ENCODE data around the gene FREM3.
"Not testable (repeated sequence)": the region's sequence is repeated elsewhere in the genome, so short reads cannot be mapped to it uniquely, and the experiment has no call there.

Gene FREM3

DNA sequence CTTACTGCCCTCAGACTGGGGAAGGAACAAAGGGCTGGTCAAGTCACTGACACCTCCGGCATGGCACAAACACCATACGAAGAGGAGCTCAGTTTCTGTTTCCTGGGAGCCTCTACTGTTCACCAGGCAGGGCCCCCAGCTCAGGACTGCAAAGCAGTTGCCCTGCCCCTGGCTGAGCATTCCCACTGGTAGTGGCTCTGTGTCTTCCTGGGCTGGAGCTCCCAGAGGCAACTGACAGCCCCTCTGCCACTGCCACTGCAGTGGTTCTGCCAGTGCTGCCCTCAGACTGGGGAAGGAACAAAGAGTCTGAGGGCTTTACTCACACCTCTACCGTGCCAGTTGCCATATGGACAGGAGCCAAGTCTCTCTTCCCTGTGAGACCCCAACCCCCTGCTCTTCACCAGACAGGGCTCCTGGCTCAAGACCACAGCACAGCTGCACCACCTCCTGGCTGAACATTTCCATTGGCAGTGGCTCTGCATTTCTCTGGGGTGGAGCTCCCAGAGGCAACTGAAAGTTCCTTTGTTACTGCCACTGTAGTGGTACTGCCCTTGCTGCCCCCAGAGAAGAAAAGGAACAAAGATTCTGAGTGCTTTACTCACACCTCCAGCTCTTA lies 119.0 kb downstream of the FREM3 start:
- no peak for DNase-seq (ENCODE audit: low spot score)

DNA sequence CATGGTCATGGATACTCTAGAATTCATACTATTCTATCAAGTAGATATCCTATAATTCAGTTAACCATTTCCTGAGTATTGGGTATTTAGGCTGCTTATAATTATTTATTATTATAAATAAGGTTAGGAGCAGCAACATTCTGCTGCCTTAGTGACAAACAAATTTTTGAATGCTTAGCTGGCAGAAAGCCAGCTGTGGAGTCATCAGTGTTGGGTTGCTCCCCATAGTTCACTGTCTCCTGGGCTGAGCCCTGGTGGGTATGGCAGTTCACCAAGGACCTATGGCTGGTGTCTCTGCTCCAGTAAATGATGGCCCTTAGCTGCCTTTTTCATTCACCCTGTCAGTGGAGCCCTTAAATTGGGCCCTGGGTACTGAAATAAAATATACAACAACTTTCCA lies 125.1 kb downstream of the FREM3 start:
- DNase-seq (ENCODE audit: low spot score): peak; percentile 19

DNA sequence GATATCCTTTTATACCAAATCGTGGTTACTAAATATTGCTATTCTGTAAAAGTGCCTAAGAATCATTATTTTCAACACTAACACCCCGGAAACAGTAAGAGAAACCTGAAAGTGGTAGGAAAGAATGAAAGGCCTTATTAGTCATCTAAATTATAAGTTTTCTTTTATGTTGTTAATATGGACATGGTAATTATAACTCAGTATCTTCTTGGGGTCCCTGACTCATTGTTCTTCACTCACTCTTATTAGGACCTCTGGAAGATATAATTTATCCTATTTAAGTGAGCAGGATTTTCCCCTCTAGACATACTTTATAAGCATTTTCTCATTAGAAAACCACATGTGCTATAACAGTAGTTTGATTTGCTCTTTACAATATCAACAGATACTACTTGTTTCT lies 136.0 kb downstream of the FREM3 start:
- DNase-seq (ENCODE audit: low spot score): no peak

DNA sequence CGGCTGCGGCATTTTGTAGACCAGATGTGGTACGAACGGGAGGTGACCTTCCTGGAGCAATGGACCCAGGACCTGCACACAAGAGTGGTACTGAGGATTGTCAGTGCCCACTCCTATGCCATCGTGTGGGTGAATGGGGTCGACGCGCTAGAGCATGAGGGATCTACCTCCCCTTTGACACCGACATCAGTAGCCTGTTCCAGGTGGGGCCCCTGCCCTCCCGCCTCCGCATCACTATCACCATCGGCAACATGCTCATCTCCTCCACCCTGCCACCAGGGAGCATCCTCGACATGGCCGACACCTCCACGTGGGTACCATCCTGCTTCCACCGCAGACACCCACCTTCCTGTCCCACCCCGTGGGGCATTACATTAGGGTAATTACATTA lies 140.7 kb downstream of the FREM3 start:
- peak; percentile 33 for DNase-seq (ENCODE audit: low spot score)

DNA sequence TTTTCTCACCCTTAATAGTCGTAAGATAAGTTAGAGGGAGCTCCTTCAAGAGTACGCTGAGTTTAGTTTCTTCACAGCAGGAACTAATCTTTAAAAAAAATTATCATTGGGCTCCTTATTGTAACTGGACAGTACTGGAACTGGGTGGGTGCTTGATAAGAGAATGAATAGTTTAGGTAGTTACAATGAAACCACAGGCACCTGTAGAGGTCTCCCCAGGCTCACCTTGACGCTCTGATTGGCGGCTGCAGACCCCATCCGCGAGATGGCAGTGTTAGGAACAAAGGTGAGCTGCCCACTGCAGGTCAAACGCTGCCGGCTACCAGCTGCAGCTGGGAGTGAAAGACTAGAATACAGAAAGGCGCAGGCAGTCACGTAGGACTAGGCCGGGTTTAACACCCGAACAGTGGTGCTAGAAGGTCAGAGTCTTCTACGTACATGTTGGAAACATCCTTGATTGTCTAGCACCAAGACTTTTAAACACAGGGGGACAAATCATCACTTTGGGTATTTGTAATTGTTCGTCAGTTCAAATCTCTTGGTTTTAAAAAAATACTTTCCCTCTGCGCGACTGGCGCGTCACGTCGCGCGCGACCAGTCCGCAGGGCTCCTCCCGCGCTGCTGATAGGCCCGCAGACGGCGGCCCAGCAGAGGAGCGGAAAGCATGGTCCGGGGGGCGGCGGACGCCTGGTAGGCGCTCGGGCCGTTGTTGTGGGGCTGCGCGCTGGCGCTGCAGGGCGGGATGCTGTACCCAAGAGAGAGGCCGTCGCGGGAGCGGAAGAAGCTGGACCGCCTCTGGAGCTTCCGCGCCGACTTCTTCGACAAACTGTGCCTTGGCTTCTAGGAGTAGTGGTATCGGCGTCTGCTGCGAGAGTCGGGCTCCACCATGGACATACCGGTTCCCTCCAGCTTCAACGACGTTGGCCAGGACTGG lies 141.4 kb downstream of the FREM3 start:
- peak; percentile 92 for DNase-seq (ENCODE audit: low spot score)

DNA sequence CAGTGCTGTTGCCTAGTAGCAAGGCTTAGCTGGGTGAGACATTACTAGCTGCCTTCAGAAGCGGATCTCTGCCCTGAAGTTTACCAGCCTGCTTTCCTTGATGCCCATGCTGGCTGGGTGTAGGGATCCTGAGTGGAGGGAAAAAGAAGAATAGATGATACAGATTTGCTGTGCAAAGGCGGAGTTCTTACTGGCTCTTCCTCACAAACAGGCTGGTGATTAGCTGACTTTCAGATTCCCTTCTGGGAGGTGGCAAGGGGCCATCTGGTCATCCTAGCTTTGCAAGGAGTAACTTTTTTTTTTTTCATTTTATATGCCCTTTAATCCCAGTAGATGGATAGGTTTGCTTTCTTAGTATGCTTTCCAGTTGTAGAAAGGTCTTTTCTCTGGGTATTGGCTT lies 142.2 kb downstream of the FREM3 start:
- no peak for DNase-seq (ENCODE audit: low spot score)

DNA sequence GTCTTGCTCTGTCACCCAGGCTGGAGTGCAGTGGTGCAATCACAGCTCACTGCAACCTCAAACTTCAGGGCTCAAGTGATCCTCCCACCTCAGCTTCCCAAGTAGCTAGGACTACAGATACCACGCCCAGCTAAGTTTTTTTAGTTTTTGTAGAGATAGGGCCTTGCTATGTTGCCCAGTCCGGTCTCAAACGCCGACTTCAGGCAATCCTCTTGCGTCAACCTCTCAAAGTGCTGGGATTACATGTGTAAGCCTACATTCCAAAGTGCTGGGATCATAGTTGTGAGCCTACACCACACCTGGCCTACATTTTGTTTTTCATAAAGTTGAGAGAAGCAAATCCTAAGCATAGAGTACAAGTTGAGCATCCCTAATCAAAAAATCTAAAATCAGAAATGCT lies 144.8 kb downstream of the FREM3 start:
- DNase-seq (ENCODE audit: low spot score): no peak

DNA sequence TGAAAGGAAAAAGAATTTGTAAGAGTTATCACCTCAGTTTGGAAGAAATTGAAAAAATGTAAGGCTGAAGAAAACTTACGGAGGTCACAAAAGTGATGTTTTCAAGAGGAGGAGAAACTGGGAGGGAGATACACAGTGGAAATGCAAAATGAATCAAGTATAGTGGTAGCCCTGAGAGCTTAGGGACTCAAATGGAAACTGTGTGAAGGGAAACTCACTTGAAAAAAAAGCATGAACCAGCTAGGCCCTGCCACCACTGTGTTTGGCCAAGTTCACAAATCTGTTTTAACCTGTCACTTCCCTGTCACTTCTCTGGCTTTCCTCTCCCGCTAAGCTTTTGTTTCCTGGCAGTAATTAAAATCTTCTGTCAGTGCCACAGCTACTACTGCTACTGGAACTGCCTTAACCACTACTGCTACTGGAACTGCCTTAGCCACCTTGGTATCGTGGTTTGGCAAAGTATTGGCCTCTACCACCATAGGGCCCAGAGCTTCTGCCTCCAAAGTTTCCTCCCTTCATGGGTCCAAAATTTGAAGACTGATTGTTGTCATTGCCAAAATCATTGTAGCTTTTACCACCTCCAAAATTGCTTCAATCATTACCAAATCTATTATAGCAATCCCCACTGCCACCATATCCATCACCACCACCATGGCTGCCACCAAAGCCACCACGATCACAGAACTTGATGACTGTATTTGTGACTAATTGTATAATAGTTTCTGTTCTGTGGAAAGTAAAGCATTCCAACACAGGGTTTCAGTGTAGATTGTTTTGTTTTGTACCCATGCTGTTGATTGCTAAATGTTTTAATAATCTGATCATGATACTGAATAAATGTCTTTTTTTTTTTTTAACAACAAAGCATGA lies 145.5 kb downstream of the FREM3 start:
- no peak for DNase-seq (ENCODE audit: low spot score)

DNA sequence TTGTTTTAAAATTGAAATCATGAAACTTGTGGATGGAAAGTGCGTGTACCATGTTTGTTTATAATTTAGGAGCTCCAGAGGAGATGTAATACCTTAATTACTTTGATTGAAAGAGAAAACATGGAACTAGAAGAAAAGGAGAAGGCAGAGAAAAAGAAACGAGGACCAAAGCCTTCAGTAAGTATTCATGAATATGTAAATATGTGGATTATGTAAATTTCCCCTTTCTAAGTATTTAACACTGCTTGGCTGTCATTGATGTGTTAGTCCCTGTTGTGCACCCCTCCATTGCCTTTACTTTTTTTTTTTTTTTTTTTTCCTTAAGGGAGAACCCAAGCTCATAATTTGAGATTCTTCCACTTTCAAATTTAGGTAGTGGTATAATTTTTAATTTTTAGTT lies 150.5 kb downstream of the FREM3 start:
- DNase-seq (ENCODE audit: low spot score): no peak

DNA sequence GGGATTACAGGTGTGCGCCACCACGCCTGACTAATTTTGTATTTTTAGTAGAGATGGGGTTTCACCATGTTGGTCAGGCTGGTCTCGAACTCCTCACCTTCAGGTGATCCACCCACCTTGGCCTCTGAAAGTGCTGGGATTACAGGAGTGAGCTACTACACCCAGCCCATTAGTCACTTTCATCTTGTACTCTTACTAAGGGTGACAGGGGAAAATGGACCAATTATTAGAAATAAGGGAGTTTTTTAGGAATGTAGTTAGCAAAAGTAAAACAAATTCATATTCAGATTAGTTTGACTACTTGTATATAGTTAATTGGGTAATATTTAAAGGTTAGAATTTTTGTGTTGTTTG lies 160.8 kb downstream of the FREM3 start:
- no peak for DNase-seq (ENCODE audit: low spot score)

DNA sequence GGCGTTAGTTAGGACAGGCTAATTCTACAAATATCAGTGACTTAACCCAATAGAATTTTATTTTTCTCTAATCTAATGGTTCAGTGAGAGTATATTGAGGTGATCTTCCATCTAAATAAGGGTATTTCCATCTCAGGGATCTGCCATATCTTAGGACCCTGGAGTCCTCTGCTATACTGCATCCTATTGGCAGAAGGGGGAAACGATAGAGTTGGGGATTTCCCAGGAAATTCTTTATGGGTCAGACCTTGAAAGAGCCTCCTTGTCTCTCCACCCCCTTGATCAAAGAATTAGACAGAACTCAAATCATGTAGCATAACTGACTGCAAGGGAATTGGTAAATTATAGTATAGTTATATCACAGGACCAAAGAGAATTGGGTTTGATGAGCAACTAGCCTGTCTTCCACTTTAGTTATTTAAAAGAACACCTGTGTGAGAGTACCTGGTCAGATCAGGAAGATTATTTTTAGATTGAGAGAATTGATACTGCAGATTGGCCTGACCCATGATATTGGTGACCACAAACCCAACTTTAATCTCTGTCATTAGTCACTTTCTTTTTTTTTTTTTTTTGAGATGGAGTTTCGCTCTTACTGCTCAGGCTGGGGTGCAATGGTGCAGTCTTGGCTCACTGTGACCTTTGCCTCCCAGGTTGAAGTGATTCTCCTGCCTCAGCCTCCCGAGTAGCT lies 161.4 kb downstream of the FREM3 start:
- DNase-seq (ENCODE audit: low spot score): no peak

DNA sequence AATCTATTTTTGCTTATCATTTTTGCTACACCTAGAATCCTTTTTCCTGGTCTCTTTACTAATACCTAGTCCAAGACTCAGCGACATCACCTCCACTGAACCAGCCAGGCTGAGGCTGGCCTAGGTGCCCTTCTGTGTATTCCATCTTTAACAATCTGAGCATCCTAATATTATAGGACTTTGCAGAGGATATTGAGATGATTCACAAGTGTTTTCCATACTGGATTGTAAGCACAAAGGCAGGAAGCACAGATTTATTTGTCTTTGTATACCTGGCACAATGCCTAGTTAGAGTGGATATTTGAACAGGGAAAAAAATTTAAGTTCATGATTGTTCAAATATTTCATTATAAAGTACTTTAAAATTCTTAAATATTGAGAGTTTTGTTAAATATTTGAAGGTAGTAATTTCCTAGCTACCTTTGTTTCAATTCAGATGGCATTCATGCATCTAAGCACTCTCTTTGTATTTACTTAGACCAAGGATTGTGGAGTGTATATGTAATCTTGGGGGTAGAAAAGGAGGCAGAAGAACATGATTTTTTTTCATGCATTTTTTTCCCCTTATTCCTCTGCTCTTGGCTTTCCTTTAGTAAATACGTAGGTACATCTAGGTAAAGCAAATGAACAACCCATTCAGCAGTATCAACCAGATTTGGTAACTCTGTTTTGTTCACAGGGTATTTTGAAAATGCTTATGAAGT lies 168.5 kb downstream of the FREM3 start:
- no peak for DNase-seq (ENCODE audit: low spot score)

DNA sequence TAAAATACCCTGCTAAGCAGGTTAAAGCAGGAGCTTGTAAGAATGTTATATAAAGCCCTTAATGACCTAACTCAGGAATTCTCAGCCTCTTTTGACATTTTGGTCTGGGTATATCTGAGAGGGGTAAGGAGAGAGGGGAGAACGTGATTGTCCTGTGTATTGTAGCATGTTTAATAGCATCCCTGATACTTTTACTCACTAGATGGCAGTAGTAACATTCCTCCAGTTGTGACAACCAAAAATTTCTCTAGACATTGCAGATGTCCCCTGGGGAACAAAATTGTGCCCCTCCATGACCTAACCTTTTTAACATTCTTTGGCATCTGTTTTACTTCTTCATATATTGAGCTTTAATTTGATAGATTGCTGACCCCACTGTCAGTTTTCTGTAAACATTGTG lies 169.1 kb downstream of the FREM3 start:
- peak; percentile 10 for DNase-seq (ENCODE audit: low spot score)

DNA sequence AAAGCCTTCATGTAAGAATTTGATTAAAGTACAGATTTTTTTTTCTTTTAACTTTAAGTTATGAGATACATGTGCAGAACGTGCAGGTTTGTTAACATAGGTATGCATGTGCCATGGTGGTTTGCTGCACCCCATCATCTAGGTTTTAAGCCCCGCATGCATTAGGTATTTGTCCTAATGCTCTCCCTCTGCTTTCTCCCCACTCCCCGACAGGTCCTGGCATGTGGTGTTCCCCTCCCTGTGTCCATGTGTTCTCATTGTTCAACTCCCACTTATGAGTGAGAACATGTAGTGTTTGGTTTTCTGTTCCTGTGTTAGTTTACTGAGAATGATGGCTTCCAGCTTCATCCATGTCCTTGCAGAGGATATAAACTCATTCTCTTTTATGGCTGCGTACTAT lies 172.4 kb downstream of the FREM3 start:
- DNase-seq (ENCODE audit: low spot score): not testable (repeated sequence)
